GM23338 (cell line): Measurements from ENCODE around the gene TMEM150A. TPM values are rescaled to one million over a fixed set of nuclear protein-coding genes. Genes with fewer than 3 reads are reported as not detected.
"Not testable (repeated sequence)": the region's sequence is repeated elsewhere in the genome, so short reads cannot be mapped to it uniquely, and the experiment has no call there.

Experiments
- ATAC-seq: fragments of 200-7000 bp; cut with Tn5 transposase; 3 replicates; pipeline ENCODE4 v1.9.1; 2020
- DNase-seq: peaks from one replicate; pipeline ENCODE4 v3.0.0-alpha.2; 2015; ENCODE audit warnings: low spot score
- H2AFZ ChIP-seq: fragments of 200-600 bp; sonication (generic); 2 replicates; pipeline ENCODE4 v1.8.0; 2016; ENCODE audit warnings: antibody characterized with exemption, mild to moderate bottlenecking, moderate library complexity
- H3F3A ChIP-seq: fragments of 200-600 bp; sonication (generic); replicated peaks from 2 replicates; pipeline ENCODE4 v1.8.0; 2017; ENCODE audit warnings: antibody characterized with exemption, mixed run types, low read depth
- H3K27ac ChIP-seq: fragments of 200-600 bp; sonication (generic); 2 replicates; pipeline ENCODE4 v1.6.1; 2016; ENCODE audit warnings: low read depth
- H3K27me3 ChIP-seq: fragments of 200-600 bp; sonication (generic); 2 replicates; pipeline ENCODE4 v1.8.0; 2016; ENCODE audit warnings: mild to moderate bottlenecking, mixed run types, moderate library complexity; ENCODE audit not compliant: insufficient read depth
- H3K36me3 ChIP-seq: fragments of 200-600 bp; sonication (generic); 2 replicates; pipeline ENCODE4 v1.8.0; 2016; ENCODE audit warnings: mild to moderate bottlenecking; ENCODE audit not compliant: insufficient read depth
- H3K4me1 ChIP-seq: fragments of 200-600 bp; sonication (generic); 2 replicates; pipeline ENCODE4 v1.8.0; 2016; ENCODE audit warnings: mild to moderate bottlenecking, moderate library complexity; ENCODE audit not compliant: insufficient read depth
- H3K4me2 ChIP-seq: fragments of 200-600 bp; sonication (generic); 2 replicates; pipeline ENCODE4 v1.7.1; 2017; ENCODE audit warnings: mixed run types
- H3K4me3 ChIP-seq: fragments of 200-600 bp; sonication (generic); 2 replicates; pipeline ENCODE4 v1.6.1; 2016; ENCODE audit warnings: mixed run types
- H3K79me2 ChIP-seq: fragments of 200-600 bp; sonication (generic); replicated peaks from 2 replicates; pipeline ENCODE4 v1.8.0; 2017; ENCODE audit warnings: mild to moderate bottlenecking; ENCODE audit not compliant: insufficient read depth
- H3K9me2 ChIP-seq: fragments of 200-600 bp; sonication (generic); 2 replicates; pipeline ENCODE4 v1.8.0; 2017; ENCODE audit not compliant: insufficient read depth
- H4K20me1 ChIP-seq: fragments of 200-600 bp; sonication (generic); replicated peaks from 2 replicates; pipeline ENCODE4 v1.8.0; 2017; ENCODE audit warnings: mild to moderate bottlenecking; ENCODE audit not compliant: insufficient read depth
- H3K27ac Mint-ChIP-seq: 2 replicates; pipeline ENCODE4 v1.8.0; 2020; ENCODE audit warnings: inconsistent platforms, mild to moderate bottlenecking, moderate library complexity, mixed read lengths
- H3K27me3 Mint-ChIP-seq: 3 replicates; pipeline ENCODE4 v1.8.0; 2022; ENCODE audit warnings: low read depth, mild to moderate bottlenecking, moderate library complexity, mixed read lengths, inconsistent platforms; ENCODE audit not compliant: insufficient read depth, poor library complexity
- H3K36me3 Mint-ChIP-seq: 3 replicates; pipeline ENCODE4 v1.8.0; 2021; ENCODE audit warnings: low read depth, mild to moderate bottlenecking, inconsistent platforms, moderate library complexity, mixed read lengths
- H3K4me1 Mint-ChIP-seq: 3 replicates; pipeline ENCODE4 v1.8.0; 2020; ENCODE audit warnings: mild to moderate bottlenecking, inconsistent platforms, mixed read lengths
- H3K4me3 Mint-ChIP-seq: 3 replicates; pipeline ENCODE4 v1.8.0; 2021; ENCODE audit warnings: moderate library complexity, mild to moderate bottlenecking, inconsistent platforms, mixed read lengths
- H3K9me3 Mint-ChIP-seq: 3 replicates; pipeline ENCODE4 v1.8.0; 2020; ENCODE audit warnings: moderate library complexity, mild to moderate bottlenecking, inconsistent platforms, mixed read lengths
- CREB1 ChIP-seq: fragments of 250-450 bp; sonication (Bioruptor Pico); IDR thresholded peaks from 2 replicates; pipeline ENCODE4 v1.5.0; 2020; ENCODE audit warnings: low read depth, mild to moderate bottlenecking, moderate library complexity
- CTCF ChIP-seq, 2 experiments: fragments of 200-600 bp in 1 of 2; sonication (generic) in 1 of 2; conservative IDR thresholded peaks; 2 replicates each; pipeline versions ENCODE4 v1.5.1 to v1.6.1; 2016 to 2017; ENCODE audit warnings: antibody characterized with exemption in 2 of 2, low read depth in 2 of 2, mild to moderate bottlenecking in 2 of 2, moderate library complexity in 1 of 2
- EZH2 ChIP-seq: fragments of 200-600 bp; sonication (generic); IDR thresholded peaks from one replicate; pipeline ENCODE4 v1.8.0; 2017; ENCODE audit warnings: antibody characterized with exemption, mild to moderate bottlenecking, low read depth; ENCODE audit not compliant: unreplicated experiment
- JUNB ChIP-seq: IDR thresholded peaks from one replicate; pipeline ENCODE4 v1.6.1; 2016; ENCODE audit warnings: antibody characterized with exemption; ENCODE audit not compliant: unreplicated experiment
- NANOG ChIP-seq: IDR thresholded peaks from 2 replicates; pipeline ENCODE4 v1.6.1; 2016; ENCODE audit warnings: antibody characterized with exemption, borderline replicate concordance
- STAT1 ChIP-seq: IDR thresholded peaks from one replicate; pipeline ENCODE4 v1.6.1; 2016; ENCODE audit warnings: antibody characterized with exemption; ENCODE audit not compliant: unreplicated experiment
- ZNF114 ChIP-seq: fragments of 250-450 bp; sonication (Bioruptor Pico); IDR thresholded peaks from 2 replicates; pipeline ENCODE4 v1.5.0; 2020; ENCODE audit warnings: mild to moderate bottlenecking, moderate library complexity
- ZNF331 ChIP-seq: fragments of 250-450 bp; sonication (Bioruptor Pico); IDR thresholded peaks from 2 replicates; pipeline ENCODE4 v1.5.0; 2020; ENCODE audit warnings: low read depth, mild to moderate bottlenecking, moderate library complexity
- polyA plus RNA-seq: library from polyadenylated mRNA; unstranded; fragments of >200 nt; fragmentation: Nextera tagmentation; extraction: Ambion mirVana; gene quantifications from 2 replicates; pipeline ENCODE4 v1.2.1, GENCODE V29; 2016
- total RNA-seq: library from RNA; depleted of rRNA; stranded (reverse); fragments of >200 nt; shearing (Covaris generic); gene quantifications from 2 replicates; pipeline ENCODE4 v1.2.3, GENCODE V29; 2014
- TF ChIP-seq, protein P1 (sequence below): IDR thresholded peaks from one replicate; pipeline ENCODE4 v1.6.1; 2018; ENCODE audit warnings: antibody characterized with exemption; ENCODE audit not compliant: unreplicated experiment

Gene TMEM150A
- total and polyA plus RNA-seq, 2 experiments from 2014 or later, result 16.4 to 27.9 TPM

DNA sequence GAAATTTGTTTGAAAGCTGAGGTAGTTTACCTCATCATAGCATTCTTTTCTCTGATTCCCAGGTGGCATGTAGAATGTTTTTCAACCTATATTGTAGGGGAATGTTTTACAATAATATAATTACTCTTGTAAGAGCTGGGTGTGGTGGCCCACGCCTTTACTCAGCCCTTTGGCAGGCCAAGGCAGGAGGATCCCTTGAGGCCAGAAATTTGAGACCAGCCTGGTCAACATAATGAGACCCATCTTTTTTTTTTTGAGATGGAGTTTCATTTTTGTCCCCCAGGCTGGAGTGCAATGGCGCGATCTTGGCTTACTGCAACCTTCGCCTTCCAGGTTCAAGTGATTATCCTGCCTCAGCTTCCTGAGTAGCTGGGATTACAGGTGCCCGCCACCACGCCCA lies 17.1 kb upstream of the TMEM150A start:
- Histone ChIP-seq H3K79me2 (peaks cover 61% of the 10 kb centered on the region), H4K20me1 (peaks cover 42% of the 10 kb centered on the region)
- H3K9me3 Mint-ChIP-seq, result no peaks in the 10 kb centered on the region

GRCh38 chr2:85617723-85618122 lies 15.2 kb upstream of the TMEM150A start:
- H3F3A ChIP-seq, H3K9me2 ChIP-seq, H3K27ac ChIP-seq, H2AFZ ChIP-seq, H3K27me3 ChIP-seq, DNase-seq, ATAC-seq, H3K9me3 Mint-ChIP-seq, H3K27me3 Mint-ChIP-seq, H3K4me1 Mint-ChIP-seq: not testable (repeated sequence)
- Histone ChIP-seq H4K20me1 (peaks cover 32% of the 10 kb centered on the region), H3K4me2 (peak overlapping the region; percentile 86; the same call in 1 of the 2 replicates), H3K79me2 (peaks cover 59% of the 10 kb centered on the region), H3K4me3 (peak overlapping the region; percentile 82; the same call in 1 of the 2 replicates), H3K36me3 (peaks cover 39% of the 10 kb centered on the region), H3K4me1 (peaks cover 10% of the 10 kb centered on the region)
- peak overlapping the region; percentile 94 for H3K4me3 Mint-ChIP-seq
- 0 out of 2 replicates have a peak overlapping the region, but pooled peaks have one; percentile 18 for H3K27ac Mint-ChIP-seq
- peaks cover 29% of the 10 kb centered on the region for H3K36me3 Mint-ChIP-seq

More for the DNA sequence above, 17.1 kb upstream of the TMEM150A start:
- Histone ChIP-seq H3K27me3 (no peaks in the 10 kb centered on the region), H3K4me2 (no peak overlapping the region), H3K4me3 (no peak overlapping the region), H3K9me2 (no peaks in the 10 kb centered on the region), H3K4me1 (peaks cover 10% of the 10 kb centered on the region), H3K27ac (no peak overlapping the region), H3K36me3 (peaks cover 57% of the 10 kb centered on the region), H2AFZ (no peak overlapping the region), H3F3A (peaks cover 8% of the 10 kb centered on the region; the same call in 1 of the 2 replicates)
- Mint-ChIP-seq H3K36me3 (peaks cover 46% of the 10 kb centered on the region), H3K27me3 (peaks cover 2% of the 10 kb centered on the region), H3K4me3 (no peak overlapping the region), H3K27ac (no peak overlapping the region), H3K4me1 (peaks cover 3% of the 10 kb centered on the region; the same call in 1 of the 3 replicates)
- DNase-seq, result no peak
- no peak for ATAC-seq
- no peak for TF ChIP-seq STAT1
- no peak for TF ChIP-seq JUNB
- TF ChIP-seq CTCF (conservative IDR thresholded peaks at IDR 0.05; ENCODE audit: low read depth in 2 of 2), result no peak
- TF ChIP-seq, protein P1, sequence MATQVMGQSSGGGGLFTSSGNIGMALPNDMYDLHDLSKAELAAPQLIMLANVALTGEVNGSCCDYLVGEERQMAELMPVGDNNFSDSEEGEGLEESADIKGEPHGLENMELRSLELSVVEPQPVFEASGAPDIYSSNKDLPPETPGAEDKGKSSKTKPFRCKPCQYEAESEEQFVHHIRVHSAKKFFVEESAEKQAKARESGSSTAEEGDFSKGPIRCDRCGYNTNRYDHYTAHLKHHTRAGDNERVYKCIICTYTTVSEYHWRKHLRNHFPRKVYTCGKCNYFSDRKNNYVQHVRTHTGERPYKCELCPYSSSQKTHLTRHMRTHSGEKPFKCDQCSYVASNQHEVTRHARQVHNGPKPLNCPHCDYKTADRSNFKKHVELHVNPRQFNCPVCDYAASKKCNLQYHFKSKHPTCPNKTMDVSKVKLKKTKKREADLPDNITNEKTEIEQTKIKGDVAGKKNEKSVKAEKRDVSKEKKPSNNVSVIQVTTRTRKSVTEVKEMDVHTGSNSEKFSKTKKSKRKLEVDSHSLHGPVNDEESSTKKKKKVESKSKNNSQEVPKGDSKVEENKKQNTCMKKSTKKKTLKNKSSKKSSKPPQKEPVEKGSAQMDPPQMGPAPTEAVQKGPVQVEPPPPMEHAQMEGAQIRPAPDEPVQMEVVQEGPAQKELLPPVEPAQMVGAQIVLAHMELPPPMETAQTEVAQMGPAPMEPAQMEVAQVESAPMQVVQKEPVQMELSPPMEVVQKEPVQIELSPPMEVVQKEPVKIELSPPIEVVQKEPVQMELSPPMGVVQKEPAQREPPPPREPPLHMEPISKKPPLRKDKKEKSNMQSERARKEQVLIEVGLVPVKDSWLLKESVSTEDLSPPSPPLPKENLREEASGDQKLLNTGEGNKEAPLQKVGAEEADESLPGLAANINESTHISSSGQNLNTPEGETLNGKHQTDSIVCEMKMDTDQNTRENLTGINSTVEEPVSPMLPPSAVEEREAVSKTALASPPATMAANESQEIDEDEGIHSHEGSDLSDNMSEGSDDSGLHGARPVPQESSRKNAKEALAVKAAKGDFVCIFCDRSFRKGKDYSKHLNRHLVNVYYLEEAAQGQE, result no peak
- no peak for TF ChIP-seq CREB1 (CRISPR knock-in tag)
- no peak for TF ChIP-seq NANOG
- TF ChIP-seq ZNF331 (CRISPR knock-in tag), result no peak
- no peak for TF ChIP-seq ZNF114 (CRISPR knock-in tag)
- TF ChIP-seq EZH2, result no peak
